HepG2 (cell line): ENCODE results near the gene ASL. TPM values are rescaled to one million over a fixed set of nuclear protein-coding genes. Genes with fewer than 3 reads are reported as not detected.

Experiments
- CBX2 ChIP-seq, 2 experiments: fragments of 200-600 bp in 1 of 2; sonication (generic); formaldehyde crosslinking in 1 of 2; IDR thresholded peaks; 2 replicates each; pipeline versions ENCODE4 v1.7.0 to v1.8.1; 2018 to 2022; ENCODE audit warnings: low read depth in 2 of 2, low read length in 1 of 2, mild to moderate bottlenecking in 1 of 2, missing genetic modification reagents in 1 of 2
- CEBPB ChIP-seq: IDR thresholded peaks from 2 replicates; pipeline ENCODE4 v1.6.1; 2011; ENCODE audit warnings: low read depth, low read length, improper control_type of control experiment, borderline replicate concordance
- DNMT1 ChIP-seq: sonication (generic); formaldehyde crosslinking; IDR thresholded peaks from 2 replicates; pipeline ENCODE4 v1.5.1; 2020; ENCODE audit warnings: mild to moderate bottlenecking, missing genetic modification reagents
- GATAD1 ChIP-seq: IDR thresholded peaks from 2 replicates; pipeline ENCODE4 v1.6.1; 2016; ENCODE audit warnings: missing genetic modification reagents, missing compliant biosample characterization
- GTF3A ChIP-seq: sonication (generic); formaldehyde crosslinking; conservative IDR thresholded peaks from 2 replicates; pipeline ENCODE4 v1.4.0; 2020; ENCODE audit warnings: mild to moderate bottlenecking, missing genetic modification reagents
- MZF1 ChIP-seq: sonication (generic); formaldehyde crosslinking; IDR thresholded peaks from 2 replicates; pipeline ENCODE4 v1.8.1; 2023; ENCODE audit warnings: mild to moderate bottlenecking, missing genetic modification reagents, borderline replicate concordance
- SNAI1 ChIP-seq: sonication (generic); formaldehyde crosslinking; IDR thresholded peaks from 2 replicates; pipeline ENCODE4 v1.5.0; 2020; ENCODE audit warnings: mild to moderate bottlenecking, missing genetic modification reagents, borderline replicate concordance
- ZNF138 ChIP-seq: sonication (generic); formaldehyde crosslinking; IDR thresholded peaks from 2 replicates; pipeline ENCODE4 v1.5.0; 2020; ENCODE audit warnings: mild to moderate bottlenecking, low read depth, missing genetic modification reagents
- ZNF251 ChIP-seq: sonication (generic); formaldehyde crosslinking; IDR thresholded peaks from 2 replicates; pipeline ENCODE4 v1.9.0; 2021; ENCODE audit warnings: mild to moderate bottlenecking, missing genetic modification reagents
- ZNF616 ChIP-seq: sonication (generic); formaldehyde crosslinking; IDR thresholded peaks from 2 replicates; pipeline ENCODE4 v1.5.0; 2020; ENCODE audit warnings: low read depth, mild to moderate bottlenecking, missing genetic modification reagents
- ZNF747 ChIP-seq: sonication (generic); formaldehyde crosslinking; IDR thresholded peaks from 2 replicates; pipeline ENCODE4 v1.8.1; 2023; ENCODE audit warnings: missing genetic modification reagents, mild to moderate bottlenecking, borderline replicate concordance
- ZSCAN30 ChIP-seq: sonication (generic); formaldehyde crosslinking; IDR thresholded peaks from 2 replicates; pipeline ENCODE4 v1.5.0; 2020; ENCODE audit warnings: mild to moderate bottlenecking, missing genetic modification reagents
- polyA plus RNA-seq, 8 experiments: library from polyadenylated mRNA; depleted of rRNA in 3 of 8; stranded (reverse) in 7 of 8; unstranded in 1 of 8; fragments of >200 nt; fragmentation: Illumina TruSeq in 4 of 8; extraction: Trizol in 4 of 8; gene quantifications; 2 replicates each; pipeline versions ENCODE4 v1.2.1 to v1.2.3, GENCODE V29; 2011 to 2016; ENCODE audit warnings: low read depth in 4 of 8, missing spikeins in 1 of 8, mixed read lengths in 1 of 8; ENCODE audit not compliant: insufficient read depth in 1 of 8
- total RNA-seq, 5 experiments: library from RNA; depleted of rRNA; stranded (reverse); fragments of >200 nt; fragmentation: Illumina TruSeq; extraction: Trizol; gene quantifications; 2 replicates each; pipeline ENCODE4 v1.2.3, GENCODE V29; 2016; ENCODE audit warnings: low read depth in 1 of 5
- TF ChIP-seq, protein P1 (sequence below): sonication (generic); formaldehyde crosslinking; IDR thresholded peaks from 2 replicates; pipeline ENCODE4 v1.8.1; 2023; ENCODE audit warnings: missing genetic modification reagents, mild to moderate bottlenecking, borderline replicate concordance
- TF ChIP-seq, protein P2 (sequence below): sonication (generic); formaldehyde crosslinking; conservative IDR thresholded peaks from 2 replicates; pipeline ENCODE4 v1.4.0; 2020; ENCODE audit warnings: mild to moderate bottlenecking, missing genetic modification reagents, moderate library complexity
- TF ChIP-seq, protein P3 (sequence below): sonication (generic); formaldehyde crosslinking; IDR thresholded peaks from 2 replicates; pipeline ENCODE4 v1.4.0; 2020; ENCODE audit warnings: missing genetic modification reagents
- TF ChIP-seq, protein P4 (sequence below): sonication (generic); formaldehyde crosslinking; conservative IDR thresholded peaks from 2 replicates; pipeline ENCODE4 v1.8.0; 2022; ENCODE audit warnings: mild to moderate bottlenecking, moderate library complexity, missing genetic modification reagents

Gene ASL
- total and polyA plus RNA-seq, 2 of the 13 experiments (the other 11 are each of a cell fraction or from before 2014, with no cell fraction given) = 71.4 to 96.5 TPM

DNA sequence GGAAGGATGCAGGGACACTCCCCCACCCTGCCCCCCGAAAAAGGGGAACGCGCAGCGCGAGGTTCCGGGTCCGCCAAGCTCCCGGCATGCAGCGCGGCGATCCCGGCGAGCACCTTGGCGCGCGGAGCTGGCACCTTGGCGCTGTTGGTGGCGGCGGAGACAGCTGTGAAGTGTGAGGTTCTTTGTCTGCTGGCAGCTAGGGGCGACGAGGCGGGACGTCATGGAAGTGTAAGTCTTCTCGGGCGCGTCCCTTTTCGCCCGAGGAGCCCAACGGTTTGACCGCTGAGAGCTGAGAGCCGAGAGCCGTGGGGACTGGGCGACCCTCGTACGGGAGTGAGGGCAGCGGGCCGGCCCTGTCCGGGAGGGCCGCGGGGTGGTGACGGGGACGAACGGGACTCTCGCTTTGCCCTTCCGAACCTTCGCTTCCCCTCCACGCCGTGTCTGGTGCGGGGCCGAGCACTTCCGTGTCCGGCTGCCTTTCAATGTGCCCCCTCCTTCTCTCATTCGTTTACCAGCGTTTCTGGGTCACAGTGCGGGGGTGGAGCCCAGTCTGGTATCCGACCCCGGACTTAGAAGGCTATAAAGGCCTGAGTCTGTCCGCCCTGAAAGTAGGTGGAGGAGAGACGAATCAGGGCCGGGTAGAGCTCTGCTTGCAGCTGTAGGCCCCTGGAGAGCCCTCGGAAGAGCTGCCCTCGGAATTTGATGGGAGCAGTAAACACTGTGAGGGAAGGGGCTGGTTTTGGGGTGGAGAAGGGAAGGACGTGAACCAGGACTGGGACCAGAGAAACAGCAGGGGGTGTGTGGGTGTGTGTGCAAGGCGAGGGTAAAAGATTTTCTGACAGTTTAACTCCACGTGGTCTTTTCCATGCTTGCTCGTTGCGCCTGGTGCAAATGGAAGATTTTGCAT lies 39.4 kb downstream of the ASL start, which contains the start of gene CRCP (continued):
- TF ChIP-seq ZNF251 (CRISPR knock-in tag) (peak; percentile 77; the same call in 1 of the 2 replicates), ZNF616 (CRISPR knock-in tag) (peak; percentile 91), SNAI1 (CRISPR knock-in tag) (peak; percentile 73; the same call in 1 of the 2 replicates), ZNF138 (CRISPR knock-in tag) (no peak), GTF3A (CRISPR knock-in tag) (no peak), GATAD1 (peak; percentile 88), MZF1 (CRISPR knock-in tag) (no peak), CEBPB (no peak), CBX2 (IDR thresholded peaks at IDR 0.05; ENCODE audit: low read depth, low read length) (no peak), CBX2 (CRISPR knock-in tag; IDR thresholded peaks at IDR 0.05; ENCODE audit: low read depth) (no peak), ZSCAN30 (CRISPR knock-in tag) (no peak), DNMT1 (peak; percentile 20; the same call in 1 of the 2 replicates), ZNF747 (CRISPR knock-in tag) (peak; percentile 38; the same call in 1 of the 2 replicates)
- TF ChIP-seq, protein P1, sequence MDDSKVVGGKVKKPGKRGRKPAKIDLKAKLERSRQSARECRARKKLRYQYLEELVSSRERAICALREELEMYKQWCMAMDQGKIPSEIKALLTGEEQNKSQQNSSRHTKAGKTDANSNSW (CRISPR knock-in tag) = no peak
- TF ChIP-seq, protein P2, sequence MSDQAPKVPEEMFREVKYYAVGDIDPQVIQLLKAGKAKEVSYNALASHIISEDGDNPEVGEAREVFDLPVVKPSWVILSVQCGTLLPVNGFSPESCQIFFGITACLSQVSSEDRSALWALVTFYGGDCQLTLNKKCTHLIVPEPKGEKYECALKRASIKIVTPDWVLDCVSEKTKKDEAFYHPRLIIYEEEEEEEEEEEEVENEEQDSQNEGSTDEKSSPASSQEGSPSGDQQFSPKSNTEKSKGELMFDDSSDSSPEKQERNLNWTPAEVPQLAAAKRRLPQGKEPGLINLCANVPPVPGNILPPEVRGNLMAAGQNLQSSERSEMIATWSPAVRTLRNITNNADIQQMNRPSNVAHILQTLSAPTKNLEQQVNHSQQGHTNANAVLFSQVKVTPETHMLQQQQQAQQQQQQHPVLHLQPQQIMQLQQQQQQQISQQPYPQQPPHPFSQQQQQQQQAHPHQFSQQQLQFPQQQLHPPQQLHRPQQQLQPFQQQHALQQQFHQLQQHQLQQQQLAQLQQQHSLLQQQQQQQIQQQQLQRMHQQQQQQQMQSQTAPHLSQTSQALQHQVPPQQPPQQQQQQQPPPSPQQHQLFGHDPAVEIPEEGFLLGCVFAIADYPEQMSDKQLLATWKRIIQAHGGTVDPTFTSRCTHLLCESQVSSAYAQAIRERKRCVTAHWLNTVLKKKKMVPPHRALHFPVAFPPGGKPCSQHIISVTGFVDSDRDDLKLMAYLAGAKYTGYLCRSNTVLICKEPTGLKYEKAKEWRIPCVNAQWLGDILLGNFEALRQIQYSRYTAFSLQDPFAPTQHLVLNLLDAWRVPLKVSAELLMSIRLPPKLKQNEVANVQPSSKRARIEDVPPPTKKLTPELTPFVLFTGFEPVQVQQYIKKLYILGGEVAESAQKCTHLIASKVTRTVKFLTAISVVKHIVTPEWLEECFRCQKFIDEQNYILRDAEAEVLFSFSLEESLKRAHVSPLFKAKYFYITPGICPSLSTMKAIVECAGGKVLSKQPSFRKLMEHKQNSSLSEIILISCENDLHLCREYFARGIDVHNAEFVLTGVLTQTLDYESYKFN (CRISPR knock-in tag) = peak; percentile 45
- TF ChIP-seq, protein P3, sequence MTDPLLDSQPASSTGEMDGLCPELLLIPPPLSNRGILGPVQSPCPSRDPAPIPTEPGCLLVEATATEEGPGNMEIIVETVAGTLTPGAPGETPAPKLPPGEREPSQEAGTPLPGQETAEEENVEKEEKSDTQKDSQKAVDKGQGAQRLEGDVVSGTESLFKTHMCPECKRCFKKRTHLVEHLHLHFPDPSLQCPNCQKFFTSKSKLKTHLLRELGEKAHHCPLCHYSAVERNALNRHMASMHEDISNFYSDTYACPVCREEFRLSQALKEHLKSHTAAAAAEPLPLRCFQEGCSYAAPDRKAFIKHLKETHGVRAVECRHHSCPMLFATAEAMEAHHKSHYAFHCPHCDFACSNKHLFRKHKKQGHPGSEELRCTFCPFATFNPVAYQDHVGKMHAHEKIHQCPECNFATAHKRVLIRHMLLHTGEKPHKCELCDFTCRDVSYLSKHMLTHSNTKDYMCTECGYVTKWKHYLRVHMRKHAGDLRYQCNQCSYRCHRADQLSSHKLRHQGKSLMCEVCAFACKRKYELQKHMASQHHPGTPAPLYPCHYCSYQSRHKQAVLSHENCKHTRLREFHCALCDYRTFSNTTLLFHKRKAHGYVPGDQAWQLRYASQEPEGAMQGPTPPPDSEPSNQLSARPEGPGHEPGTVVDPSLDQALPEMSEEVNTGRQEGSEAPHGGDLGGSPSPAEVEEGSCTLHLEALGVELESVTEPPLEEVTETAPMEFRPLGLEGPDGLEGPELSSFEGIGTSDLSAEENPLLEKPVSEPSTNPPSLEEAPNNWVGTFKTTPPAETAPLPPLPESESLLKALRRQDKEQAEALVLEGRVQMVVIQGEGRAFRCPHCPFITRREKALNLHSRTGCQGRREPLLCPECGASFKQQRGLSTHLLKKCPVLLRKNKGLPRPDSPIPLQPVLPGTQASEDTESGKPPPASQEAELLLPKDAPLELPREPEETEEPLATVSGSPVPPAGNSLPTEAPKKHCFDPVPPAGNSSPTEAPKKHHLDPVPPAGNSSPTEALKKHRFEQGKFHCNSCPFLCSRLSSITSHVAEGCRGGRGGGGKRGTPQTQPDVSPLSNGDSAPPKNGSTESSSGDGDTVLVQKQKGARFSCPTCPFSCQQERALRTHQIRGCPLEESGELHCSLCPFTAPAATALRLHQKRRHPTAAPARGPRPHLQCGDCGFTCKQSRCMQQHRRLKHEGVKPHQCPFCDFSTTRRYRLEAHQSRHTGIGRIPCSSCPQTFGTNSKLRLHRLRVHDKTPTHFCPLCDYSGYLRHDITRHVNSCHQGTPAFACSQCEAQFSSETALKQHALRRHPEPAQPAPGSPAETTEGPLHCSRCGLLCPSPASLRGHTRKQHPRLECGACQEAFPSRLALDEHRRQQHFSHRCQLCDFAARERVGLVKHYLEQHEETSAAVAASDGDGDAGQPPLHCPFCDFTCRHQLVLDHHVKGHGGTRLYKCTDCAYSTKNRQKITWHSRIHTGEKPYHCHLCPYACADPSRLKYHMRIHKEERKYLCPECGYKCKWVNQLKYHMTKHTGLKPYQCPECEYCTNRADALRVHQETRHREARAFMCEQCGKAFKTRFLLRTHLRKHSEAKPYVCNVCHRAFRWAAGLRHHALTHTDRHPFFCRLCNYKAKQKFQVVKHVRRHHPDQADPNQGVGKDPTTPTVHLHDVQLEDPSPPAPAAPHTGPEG (CRISPR knock-in tag) = no peak
- TF ChIP-seq, protein P4, sequence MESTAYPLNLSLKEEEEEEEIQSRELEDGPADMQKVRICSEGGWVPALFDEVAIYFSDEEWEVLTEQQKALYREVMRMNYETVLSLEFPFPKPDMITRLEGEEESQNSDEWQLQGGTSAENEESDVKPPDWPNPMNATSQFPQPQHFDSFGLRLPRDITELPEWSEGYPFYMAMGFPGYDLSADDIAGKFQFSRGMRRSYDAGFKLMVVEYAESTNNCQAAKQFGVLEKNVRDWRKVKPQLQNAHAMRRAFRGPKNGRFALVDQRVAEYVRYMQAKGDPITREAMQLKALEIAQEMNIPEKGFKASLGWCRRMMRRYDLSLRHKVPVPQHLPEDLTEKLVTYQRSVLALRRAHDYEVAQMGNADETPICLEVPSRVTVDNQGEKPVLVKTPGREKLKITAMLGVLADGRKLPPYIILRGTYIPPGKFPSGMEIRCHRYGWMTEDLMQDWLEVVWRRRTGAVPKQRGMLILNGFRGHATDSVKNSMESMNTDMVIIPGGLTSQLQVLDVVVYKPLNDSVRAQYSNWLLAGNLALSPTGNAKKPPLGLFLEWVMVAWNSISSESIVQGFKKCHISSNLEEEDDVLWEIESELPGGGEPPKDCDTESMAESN = peak; percentile 85
